Activated T-helper 1 cell treated with Interleukin-2 at 50 U/mL for 16 hours (primary cell): ENCODE measurements around the gene IL1RAPL1.

ENCODE experiments used
- DNase-seq: peaks from one replicate; pipeline ENCODE4 v3.0.0-alpha.2; 2020; ENCODE audit warnings: low read depth

IL1RAPL1 gene

GRCh38 chrX:29903360-29903759 is 1316.1 kb downstream of the IL1RAPL1 start:
- no peak for DNase-seq

- DNase-seq = no peak
Measured at GRCh38 chrX:29911673-29912072, 1324.4 kb downstream of the IL1RAPL1 start.

- no peak for DNase-seq
Measured at GRCh38 chrX:29913647-29914046, 1326.4 kb downstream of the IL1RAPL1 start.

GRCh38 chrX:29922607-29923006 is 1335.4 kb downstream of the IL1RAPL1 start:
- no peak for DNase-seq

GRCh38 chrX:29926056-29926455 is 1338.8 kb downstream of the IL1RAPL1 start:
- DNase-seq = no peak

GRCh38 chrX:29926659-29927058 is 1339.4 kb downstream of the IL1RAPL1 start:
- DNase-seq = no peak

- DNase-seq = no peak
Measured at GRCh38 chrX:29935455-29935854, 1348.2 kb downstream of the IL1RAPL1 start.

GRCh38 chrX:29940750-29941149 is 1353.5 kb downstream of the IL1RAPL1 start:
- no peak for DNase-seq

GRCh38 chrX:29941287-29941686 is 1354.0 kb downstream of the IL1RAPL1 start:
- no peak for DNase-seq

- DNase-seq = no peak
Measured at GRCh38 chrX:29947225-29947624, 1360.0 kb downstream of the IL1RAPL1 start.

GRCh38 chrX:29948653-29949052 is 1361.4 kb downstream of the IL1RAPL1 start:
- no peak for DNase-seq

GRCh38 chrX:29952016-29952415 is 1364.8 kb downstream of the IL1RAPL1 start:
- no peak for DNase-seq

- DNase-seq = no peak
Measured at GRCh38 chrX:29962061-29962460, 1374.8 kb downstream of the IL1RAPL1 start.

GRCh38 chrX:29965634-29966033 is 1378.4 kb downstream of the IL1RAPL1 start:
- DNase-seq = no peak

- no peak for DNase-seq
Measured at GRCh38 chrX:29992083-29992482, 1404.8 kb downstream of the IL1RAPL1 start.

GRCh38 chrX:30005813-30006212 is 1418.6 kb downstream of the IL1RAPL1 start:
- DNase-seq = no peak
